ENCODE results near the gene NIT1.

The NIT1 gene

DNA sequence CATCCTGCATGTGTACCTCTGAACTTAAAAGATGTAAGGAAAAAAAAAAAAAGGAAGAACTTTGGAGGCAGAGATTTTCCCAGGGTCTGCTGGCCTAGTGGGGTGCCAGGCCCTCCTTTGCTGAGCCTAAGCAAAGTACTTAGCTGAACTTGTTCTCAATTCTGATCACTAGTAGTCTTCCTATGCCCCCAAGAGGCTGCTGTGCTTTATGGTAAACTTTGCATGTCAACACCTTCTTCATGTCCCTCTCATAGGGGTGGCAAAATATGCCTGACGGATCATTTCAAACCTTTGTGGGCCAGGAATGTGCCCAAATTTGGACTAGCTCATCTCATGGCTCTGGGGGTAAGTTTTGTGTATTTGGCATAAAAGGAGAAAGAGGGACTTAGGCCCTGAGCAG, 40.0 kb downstream of the NIT1 start:
- DNase-seq (ENCODE audit: low spot score), result no peak

DNA sequence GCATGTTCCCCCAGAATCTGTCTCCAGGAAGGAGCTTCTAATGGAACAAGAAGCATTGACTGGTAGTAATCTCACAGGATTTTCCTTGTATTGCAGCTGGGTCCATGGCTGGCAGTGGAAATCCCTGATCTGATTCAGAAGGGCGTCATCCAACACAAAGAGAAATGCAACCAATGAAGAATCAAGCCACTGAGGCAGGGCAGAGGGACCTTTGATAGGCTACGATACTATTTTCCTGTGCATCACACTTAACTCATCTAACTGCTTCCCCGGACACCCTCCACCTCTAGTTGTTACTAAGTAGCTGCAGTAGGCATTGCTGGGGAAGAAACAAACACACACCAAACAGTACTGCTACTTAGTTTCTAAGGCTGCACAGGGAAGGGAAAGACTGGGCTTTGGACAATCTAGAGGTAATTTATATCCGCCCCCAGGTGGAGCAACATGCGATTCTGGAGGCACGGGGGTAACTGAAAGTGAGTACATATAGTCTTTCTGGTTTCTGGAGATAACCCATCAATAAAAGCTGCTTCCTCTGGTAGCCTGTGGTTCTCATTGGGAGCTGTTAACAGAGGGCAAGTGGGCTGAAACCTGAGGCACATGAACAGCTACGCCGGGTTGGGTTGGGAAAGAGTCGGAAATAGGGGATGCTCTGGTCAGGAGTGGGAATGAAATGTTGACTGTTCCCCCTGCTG, 40.6 kb downstream of the NIT1 start:
- no peak for DNase-seq (ENCODE audit: low spot score)

DNA sequence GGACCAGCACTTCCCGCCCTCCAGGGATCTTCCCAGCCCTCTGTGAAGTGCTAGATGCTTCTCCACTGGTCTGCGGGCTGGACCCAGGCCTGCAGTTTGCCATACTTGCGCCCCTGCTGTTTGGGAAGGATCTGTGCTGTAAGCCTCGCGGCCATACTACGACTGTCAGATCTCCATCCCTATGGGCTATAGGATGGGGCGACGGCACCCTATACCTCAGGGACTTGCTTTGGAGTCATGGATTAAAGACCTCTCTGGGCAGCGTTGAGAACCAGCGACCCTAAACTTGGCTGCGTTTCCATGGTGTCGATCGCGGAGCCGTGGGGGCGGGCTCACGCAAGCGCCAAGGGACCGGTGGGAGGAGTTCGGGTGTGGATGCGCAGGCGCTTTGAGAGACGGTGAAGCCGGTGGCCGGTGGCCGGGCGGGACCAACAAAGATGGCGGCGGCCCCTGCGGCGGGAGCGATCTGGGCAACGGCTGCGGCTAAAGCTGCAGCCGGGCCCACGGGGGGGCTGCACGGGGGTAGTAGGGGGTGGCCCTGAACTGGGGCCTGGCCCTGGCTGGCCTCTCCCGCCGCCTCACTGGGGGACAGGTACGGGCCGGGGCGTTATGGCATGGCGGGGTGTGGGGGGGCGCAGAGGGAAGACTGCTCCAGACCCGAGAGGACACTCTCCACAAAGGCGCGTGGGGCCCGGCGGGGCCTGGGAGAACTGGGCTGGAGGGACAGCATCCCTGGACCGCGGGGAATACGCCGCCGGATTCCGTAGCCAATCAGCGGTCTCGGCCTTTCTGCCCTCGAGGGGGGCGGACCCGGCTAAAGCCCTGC, 41.4 kb downstream of the NIT1 start, which contains the start of gene USP21:
Gene USP21, plus strand, starts transcription at position 414 of the 826 bp plus-strand sequence. CDS start 1,141 bp downstream, outside the sequence.
- DNase-seq (ENCODE audit: low spot score), result peak; percentile 98

DNA sequence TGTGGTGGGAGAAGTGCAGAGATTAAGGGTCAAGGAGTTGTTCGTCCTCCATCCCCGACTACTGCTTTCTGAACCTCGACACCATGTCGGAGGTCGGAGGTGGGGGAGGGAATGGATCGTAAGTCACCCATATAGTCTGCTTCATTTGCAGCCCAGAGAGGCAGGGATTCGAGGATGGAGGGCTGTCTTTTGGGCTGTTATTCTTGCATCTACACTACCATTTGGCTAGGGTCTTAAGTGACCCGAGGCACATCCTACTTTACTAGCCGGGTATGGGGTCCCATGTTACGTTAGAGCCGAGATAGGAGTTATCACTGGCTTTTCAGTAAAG, 42.0 kb downstream of the NIT1 start:
- no peak for DNase-seq (ENCODE audit: low spot score)

DNA sequence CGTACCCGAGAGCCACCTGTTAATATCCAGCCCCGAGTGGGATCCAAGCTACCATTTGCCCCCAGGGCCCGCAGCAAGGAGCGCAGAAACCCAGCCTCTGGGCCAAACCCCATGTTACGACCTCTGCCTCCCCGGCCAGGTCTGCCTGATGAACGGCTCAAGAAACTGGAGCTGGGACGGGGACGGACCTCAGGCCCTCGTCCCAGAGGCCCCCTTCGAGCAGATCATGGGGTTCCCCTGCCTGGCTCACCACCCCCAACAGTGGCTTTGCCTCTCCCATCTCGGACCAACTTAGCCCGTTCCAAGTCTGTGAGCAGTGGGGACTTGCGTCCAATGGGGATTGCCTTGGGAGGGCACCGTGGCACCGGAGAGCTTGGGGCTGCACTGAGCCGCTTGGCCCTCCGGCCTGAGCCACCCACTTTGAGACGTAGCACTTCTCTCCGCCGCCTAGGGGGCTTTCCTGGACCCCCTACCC, 42.8 kb downstream of the NIT1 start:
- no peak for DNase-seq (ENCODE audit: low spot score)

DNA sequence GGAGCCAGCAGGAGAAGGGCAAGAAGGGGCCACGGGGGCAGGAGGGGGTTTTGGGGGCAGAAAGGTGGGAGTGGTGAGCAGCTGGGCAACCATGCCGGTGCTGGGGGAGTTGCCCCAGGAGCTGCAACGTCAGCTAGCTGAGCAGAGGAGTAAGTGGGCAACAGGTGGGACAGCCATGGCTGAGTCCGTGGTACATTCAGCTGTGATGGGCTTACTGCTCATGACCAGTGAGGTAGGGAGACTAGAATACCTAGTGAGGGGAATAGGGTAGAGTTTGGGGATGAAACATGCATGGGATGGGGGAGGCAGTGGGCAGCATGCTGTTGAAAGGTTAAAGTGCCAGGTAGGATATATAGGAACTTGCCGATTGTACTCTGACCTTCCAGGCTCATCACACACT, 43.7 kb downstream of the NIT1 start:
- DNase-seq (ENCODE audit: low spot score), result no peak

DNA sequence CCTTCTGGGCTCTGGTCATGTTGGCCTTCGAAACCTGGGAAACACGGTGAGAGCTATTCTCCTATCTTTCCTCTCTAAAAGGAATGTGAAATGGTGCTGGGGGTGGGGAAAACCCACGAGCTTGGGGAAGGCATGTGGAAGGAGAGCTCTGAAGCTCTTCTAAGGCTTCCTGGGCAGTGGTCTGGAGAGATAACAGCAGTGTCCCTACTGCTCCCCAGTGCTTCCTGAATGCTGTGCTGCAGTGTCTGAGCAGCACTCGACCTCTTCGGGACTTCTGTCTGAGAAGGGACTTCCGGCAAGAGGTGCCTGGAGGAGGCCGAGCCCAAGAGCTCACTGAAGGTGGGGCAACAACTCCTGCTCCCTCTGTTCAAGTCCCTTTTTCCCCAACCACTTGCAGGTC, 44.1 kb downstream of the NIT1 start:
- no peak for DNase-seq (ENCODE audit: low spot score)

DNA sequence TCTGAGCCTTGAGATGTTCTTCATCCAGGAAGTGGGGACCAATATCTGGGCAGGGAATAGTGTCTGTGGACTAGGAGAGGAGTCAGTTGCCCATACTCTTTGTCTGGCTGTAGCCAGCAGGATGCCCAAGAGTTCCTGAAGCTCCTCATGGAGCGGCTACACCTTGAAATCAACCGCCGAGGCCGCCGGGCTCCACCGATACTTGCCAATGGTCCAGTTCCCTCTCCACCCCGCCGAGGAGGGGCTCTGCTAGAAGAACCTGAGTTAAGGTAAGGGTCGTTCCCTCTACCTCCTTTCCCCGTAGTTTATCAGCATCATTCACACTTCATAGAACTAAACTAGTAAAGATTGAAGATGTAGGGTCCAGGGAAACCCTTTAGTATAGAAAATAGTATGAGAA, 44.9 kb downstream of the NIT1 start:
- DNase-seq (ENCODE audit: low spot score), result no peak

DNA sequence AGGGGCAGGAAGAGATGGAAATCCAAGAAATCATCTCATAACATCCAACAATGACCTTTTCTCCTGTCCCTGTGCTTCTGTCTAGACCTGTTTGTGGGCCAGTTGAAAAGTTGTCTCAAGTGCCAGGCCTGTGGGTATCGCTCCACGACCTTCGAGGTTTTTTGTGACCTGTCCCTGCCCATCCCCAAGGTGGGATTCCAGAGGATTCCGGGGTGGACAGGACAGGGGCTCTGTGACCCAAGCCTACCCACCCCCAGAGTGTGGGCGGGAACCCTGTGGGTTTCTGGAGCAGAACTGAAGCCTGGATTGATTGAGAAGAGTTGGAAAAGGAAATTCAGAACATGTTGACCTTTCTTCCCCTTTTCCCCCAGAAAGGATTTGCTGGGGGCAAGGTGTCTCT, 45.9 kb downstream of the NIT1 start:
- DNase-seq (ENCODE audit: low spot score), result no peak

DNA sequence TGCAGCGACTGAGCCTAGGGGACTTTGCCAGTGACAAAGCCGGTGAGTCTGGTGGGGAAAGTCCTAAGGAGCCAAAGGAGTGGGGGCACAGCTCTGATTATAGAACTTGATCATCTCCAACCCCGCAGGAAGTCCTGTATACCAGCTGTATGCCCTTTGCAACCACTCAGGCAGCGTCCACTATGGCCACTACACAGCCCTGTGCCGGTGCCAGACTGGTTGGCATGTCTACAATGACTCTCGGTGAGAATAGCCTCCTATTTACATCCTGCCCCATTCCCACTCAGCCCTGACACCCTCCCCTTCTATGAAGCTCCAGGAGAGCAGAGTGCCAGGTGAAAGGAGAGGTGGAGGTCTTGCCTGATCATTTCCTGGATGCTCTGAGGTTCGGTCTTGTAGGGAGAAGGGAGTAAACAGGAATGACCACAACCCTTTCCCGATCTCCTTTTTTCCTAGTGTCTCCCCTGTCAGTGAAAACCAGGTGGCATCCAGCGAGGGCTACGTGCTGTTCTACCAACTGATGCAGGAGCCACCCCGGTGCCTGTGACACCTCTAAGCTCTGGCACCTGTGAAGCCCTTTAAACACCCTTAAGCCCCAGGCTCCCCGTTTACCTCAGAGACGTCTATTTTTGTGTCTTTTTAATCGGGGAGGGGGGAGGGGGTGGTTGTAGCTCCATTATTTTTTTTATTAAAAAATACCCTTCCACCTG, 47.2 kb downstream of the NIT1 start:
- DNase-seq (ENCODE audit: low spot score), result no peak

DNA sequence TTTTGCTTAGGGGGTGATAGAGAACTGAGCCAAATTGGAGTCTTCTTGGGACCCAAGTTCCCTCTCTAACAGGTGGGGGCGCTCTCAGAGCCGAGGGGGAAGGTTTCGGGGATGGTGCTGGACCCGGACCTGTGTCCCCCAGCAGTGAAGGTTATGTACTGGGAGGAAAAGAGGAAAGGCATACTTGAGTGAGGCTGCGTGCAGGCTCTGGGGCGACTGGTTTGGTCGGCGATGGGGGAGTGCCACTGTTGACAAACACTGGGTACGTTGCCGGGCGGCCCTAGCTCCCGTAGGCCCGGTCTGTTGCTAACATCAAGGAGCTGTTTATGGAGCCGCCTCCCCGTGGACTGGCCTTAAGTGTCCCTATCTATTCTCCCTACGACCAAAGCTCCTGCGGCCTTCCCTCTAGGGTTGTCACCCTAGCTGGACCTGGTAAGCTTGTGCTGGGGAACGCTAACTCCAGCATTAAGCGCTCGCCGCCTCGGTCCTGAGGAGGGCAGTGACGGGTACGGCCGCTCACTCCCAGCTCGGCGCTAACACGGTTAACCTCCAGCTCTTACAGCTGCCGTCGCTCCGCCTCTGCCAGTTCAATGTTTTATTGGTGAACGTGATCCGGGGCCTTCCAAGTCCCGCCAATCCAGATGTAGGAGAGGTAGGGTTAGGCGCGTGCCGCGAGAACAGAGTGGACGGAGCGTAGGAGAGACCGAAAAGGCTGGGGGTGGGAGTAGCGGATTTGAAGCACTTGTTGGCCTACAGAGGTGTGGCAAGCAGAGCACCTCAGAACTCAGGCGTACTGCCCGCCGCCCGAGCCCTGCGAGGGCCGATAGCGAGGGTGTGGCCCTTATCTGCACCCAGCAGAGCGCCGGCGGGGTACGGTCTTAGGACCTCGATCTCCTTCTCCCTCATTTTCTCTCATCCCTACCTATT, 48.1 kb downstream of the NIT1 start, which contains the start of gene PPOX:
Gene PPOX, plus strand, starts transcription at position 685 of the 927 bp plus-strand sequence. CDS start 422 bp downstream, outside the sequence.
- DNase-seq (ENCODE audit: low spot score), result peak; percentile 93

DNA sequence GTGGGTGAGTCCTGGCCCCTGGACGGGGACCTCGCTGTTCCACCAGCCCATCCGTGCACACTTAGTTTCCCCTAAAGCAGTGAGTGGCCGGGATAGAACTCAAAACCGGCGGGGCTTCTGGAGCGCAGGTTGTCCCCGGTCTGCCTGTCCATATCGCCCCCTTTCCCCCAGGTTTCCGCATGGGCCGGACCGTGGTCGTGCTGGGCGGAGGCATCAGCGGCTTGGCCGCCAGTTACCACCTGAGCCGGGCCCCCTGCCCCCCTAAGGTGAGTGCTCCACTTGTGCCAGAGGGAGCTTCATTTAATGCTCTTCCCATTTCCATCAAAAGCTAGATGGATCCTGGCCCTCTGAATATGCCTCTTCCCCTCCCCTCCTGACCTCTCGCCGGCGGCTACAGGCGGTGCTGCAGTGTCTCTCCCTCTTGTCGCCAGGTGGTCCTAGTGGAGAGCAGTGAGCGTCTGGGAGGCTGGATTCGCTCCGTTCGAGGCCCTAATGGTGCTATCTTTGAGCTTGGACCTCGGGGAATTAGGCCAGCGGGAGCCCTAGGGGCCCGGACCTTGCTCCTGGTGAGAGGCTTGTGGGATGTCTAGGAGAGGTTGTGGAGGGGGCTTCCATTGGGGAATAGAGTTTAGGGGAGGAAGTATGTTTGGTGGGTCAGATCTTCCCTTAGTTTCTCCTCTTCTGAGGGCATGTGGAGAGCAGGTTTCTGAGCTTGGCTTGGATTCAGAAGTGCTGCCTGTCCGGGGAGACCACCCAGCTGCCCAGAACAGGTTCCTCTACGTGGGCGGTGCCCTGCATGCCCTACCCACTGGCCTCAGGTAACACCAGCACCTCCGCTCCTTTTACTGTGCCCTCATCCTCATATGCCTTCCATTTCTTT, 49.0 kb downstream of the NIT1 start:
- DNase-seq (ENCODE audit: low spot score), result peak; percentile 7

DNA sequence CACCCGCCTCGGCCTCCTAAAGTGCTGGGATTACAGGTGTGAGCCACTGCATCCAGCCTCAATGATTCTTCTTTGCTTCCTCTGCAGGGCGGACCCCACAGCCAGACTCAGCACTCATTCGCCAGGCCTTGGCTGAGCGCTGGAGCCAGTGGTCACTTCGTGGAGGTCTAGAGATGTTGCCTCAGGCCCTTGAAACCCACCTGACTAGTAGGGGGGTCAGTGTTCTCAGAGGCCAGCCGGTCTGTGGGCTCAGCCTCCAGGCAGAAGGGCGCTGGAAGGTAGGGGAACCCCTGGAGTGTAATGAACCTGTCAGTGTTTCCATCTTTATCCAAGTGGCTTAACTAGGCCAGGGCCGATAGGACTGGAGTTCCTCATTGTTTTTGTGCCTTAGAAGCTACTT, 51.0 kb downstream of the NIT1 start:
- no peak for DNase-seq (ENCODE audit: low spot score)
